SJSA1 (cell line): ENCODE data around the gene PRDM16. TPM values are rescaled to one million over a fixed set of nuclear protein-coding genes. Genes with fewer than 3 reads are reported as not detected.

ENCODE experiments used
- DNase-seq, 2 experiments: peaks; one replicate each; pipeline ENCODE4 v3.0.0-alpha.2; 2015 to 2020; ENCODE audit warnings: low spot score in 2 of 2, low read depth in 1 of 2
- H3K27ac ChIP-seq: fragments of 250-450 bp; sonication (Bioruptor Pico); 2 replicates; pipeline ENCODE4 v1.5.1; 2020; ENCODE audit warnings: mild to moderate bottlenecking, moderate library complexity
- H3K27me3 ChIP-seq: fragments of 250-450 bp; sonication (Bioruptor Pico); replicated peaks from 2 replicates; pipeline ENCODE4 v1.5.1; 2020; ENCODE audit warnings: mild to moderate bottlenecking, moderate library complexity
- H3K36me3 ChIP-seq: fragments of 250-450 bp; sonication (Bioruptor Pico); 2 replicates; pipeline ENCODE4 v1.5.1; 2020; ENCODE audit warnings: mild to moderate bottlenecking
- H3K4me1 ChIP-seq: fragments of 250-450 bp; sonication (Bioruptor Pico); replicated peaks from 2 replicates; pipeline ENCODE4 v1.6.1; 2021; ENCODE audit warnings: mild to moderate bottlenecking
- H3K4me3 ChIP-seq: fragments of 250-450 bp; sonication (Bioruptor Pico); 2 replicates; pipeline ENCODE4 v1.5.1; 2020; ENCODE audit warnings: mild to moderate bottlenecking
- H3K9me3 ChIP-seq: fragments of 250-450 bp; sonication (Bioruptor Pico); replicated peaks from 2 replicates; pipeline ENCODE4 v1.5.1; 2020; ENCODE audit warnings: mild to moderate bottlenecking
- total RNA-seq: library from RNA; depleted of rRNA; stranded (reverse); fragments of >200 nt; shearing (Covaris generic); gene quantifications from 2 replicates; pipeline ENCODE4 v1.2.3, GENCODE V29; 2014

PRDM16 gene
- total RNA-seq, 1 experiment from 2014 or later = 0.05 TPM

DNA sequence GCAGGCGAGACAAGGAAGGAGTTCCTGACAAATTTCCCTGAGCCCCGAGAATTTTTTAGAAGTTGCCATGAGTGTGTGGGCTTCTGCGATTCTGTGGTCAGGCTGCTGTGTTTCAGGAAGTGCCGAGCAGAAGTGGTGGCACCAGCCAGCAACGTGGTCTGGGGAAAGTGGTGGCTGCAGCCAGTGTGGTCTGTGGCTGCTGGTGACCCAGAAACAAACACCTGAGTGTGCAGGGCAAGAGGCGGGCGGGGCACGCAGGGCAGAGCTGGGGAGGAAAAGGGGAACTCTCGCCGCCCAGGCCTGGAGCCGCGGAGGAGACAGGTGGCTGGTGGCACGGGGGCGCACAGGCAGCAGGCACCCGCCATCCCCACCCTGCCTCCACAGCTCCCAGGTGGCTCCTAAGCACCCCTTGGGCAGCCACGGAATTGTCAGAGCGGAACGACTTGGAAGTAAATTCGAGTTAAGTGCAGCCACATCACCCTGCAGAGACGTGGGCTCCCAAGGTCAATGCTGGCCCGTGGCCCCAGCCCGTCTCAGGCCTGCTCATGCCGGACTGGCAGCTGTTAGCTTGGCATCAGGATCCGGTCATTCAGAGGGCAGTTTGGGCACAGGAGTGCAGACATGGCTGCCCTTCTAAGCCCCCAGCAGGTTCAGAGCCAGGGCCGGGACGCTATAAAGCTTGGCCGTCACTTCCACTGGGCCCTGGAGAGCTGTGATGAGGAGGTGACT is 25.1 kb downstream of the PRDM16 start:
- H3K27me3 ChIP-seq = no peaks in the 10 kb centered on the region

DNA sequence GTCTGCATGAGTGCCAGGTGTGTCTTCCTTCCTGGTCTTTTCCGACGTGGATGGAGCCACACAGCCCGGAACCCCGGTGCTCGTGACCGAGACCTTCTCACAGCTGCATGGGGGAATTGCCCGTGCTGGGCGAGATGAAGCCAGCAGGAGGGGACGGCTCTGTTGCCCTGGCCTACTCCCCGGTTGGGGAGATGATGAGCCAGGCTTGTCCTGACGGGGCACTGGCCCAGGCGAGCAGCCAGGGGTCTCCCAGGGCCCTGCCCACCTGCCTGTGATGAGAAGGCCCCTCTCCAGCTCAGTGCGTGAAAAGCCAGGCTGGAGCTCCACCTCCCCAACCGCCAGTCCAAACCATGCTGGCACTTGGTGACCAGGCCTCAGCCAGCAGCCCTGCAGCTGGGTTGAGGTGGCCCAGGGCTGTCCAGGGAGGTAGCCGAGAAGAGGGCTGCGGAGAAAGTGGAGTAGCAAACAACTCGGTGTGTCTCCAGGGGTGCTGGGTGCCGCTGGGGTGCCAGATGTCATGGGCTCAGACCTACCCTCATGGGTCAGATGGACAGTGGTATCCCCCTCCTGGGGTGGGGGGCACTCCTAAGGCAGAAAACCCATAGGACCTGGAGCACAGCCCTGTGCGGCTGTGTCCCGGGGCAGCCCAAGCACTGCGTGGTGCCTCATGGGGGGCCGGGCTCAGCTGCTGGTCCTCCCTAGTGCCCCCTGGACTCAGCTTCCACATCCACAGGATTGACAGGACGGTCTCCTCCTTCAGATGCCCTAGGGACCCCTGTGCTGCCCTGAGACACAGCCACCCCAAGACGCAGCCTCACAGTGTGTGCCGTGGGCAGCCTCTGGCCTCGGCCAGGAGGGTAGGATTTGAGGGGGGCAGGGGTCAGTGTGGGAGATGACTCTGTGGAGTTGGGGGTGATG is 26.1 kb downstream of the PRDM16 start:
- Histone ChIP-seq H3K4me3 (no peak overlapping the region), H3K9me3 (no peaks in the 10 kb centered on the region), H3K4me1 (no peaks in the 10 kb centered on the region), H3K36me3 (no peaks in the 10 kb centered on the region), H3K27me3 (no peaks in the 10 kb centered on the region), H3K27ac (no peak overlapping the region)
- no peak for DNase-seq

More for the DNA sequence above, 25.1 kb downstream of the PRDM16 start:
- no peak overlapping the region for H3K27ac ChIP-seq
- H3K4me3 ChIP-seq = no peak overlapping the region
- H3K36me3 ChIP-seq = no peaks in the 10 kb centered on the region
- H3K4me1 ChIP-seq = no peaks in the 10 kb centered on the region
- no peak for DNase-seq
- H3K9me3 ChIP-seq = no peaks in the 10 kb centered on the region

DNA sequence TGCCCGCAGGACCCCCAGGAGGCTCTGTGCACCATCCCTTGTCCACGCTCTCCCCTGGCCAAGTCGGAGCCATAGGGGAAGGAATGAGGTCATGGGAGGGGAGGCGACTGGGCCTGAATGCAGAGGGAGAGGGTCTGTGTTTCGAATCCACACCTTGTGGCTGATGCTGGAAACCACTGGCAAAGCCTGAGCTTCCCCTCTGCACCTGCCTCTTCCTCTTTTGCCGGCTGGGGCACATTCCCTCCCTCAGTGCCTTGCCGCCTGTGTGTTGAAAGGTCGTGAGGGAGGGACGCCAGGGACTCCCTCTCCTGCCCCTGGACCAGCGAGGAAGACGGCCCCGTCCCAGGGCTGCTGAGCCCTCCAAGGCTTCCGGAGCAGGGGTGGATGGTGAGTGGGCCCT is 27.3 kb downstream of the PRDM16 start:
- Histone ChIP-seq H3K27me3 (no peaks in the 10 kb centered on the region), H3K4me3 (no peak overlapping the region)
- DNase-seq = no peak

DNA sequence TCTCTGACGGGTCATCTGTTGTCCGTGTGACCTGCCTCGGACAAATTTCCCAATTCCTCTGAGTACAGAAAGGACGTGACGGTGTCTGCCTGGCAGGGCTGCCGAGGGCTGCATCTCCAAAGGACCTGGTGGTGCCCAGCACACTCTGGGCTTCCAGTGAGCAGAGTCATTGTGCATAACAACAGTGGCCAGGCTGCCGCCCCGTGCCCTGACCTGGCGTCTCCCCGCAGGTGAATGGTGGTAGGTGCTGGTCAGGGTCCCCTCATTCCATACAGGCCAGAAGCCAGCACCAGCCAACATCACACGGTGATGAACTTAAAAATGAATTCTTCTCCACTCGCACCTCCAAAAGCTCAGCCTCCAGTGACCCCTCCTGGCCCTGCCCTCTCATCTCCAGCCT is 28.2 kb downstream of the PRDM16 start:
- Histone ChIP-seq H3K4me3 (no peak overlapping the region), H3K27me3 (no peaks in the 10 kb centered on the region), H3K9me3 (no peaks in the 10 kb centered on the region), H3K27ac (no peak overlapping the region), H3K4me1 (no peaks in the 10 kb centered on the region), H3K36me3 (no peaks in the 10 kb centered on the region)
- DNase-seq = no peak

More for the DNA sequence above, 27.3 kb downstream of the PRDM16 start:
- H3K9me3 ChIP-seq = no peaks in the 10 kb centered on the region
- no peaks in the 10 kb centered on the region for H3K36me3 ChIP-seq
- H3K4me1 ChIP-seq = no peaks in the 10 kb centered on the region
- no peak overlapping the region for H3K27ac ChIP-seq

DNA sequence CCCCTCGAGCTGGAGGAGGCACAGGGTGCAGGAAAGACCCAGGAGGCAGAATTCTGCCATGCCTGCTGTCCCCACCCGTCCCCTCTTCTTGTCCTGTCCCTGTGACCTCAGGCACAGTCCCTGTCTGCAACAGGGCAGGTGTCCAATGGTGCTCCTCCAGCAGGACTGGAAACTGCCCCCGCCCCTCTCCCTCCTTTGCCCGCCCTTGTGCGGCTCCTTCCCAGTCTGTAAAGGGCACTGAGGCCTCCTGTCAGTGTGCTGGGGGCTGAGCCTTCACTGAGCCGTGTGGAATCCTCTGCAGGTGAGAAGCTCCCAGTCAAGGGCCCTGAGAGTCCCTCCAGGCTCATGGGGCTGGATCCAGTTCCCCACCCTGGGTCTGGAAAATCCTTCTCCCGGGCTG is 28.9 kb downstream of the PRDM16 start:
- Histone ChIP-seq H3K4me1 (no peaks in the 10 kb centered on the region), H3K4me3 (no peak overlapping the region), H3K27ac (no peak overlapping the region), H3K36me3 (no peaks in the 10 kb centered on the region), H3K9me3 (no peaks in the 10 kb centered on the region), H3K27me3 (no peaks in the 10 kb centered on the region)
- DNase-seq = no peak

DNA sequence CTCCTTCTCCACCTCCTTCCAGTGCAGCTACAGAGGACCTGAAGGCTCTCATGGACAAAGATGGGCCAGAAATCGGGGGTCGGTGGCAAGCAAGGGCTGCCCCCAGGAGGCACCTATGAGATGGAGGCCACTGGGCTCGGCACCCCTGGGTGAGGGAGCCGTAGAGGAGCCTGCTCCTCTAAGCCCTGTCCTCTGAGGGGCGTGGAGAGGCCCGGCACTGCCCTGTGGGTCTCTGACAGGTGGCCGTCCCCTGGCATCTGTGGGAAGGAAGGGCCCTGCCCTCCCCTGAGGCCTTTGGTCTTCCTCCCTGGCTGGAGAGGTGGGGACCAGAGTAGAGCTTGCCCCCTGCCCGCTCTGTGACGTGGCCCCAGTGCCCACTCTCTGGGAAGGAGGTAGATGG is 30.9 kb downstream of the PRDM16 start:
- no peak for DNase-seq
- H3K36me3 ChIP-seq = no peaks in the 10 kb centered on the region
- H3K27me3 ChIP-seq = no peaks in the 10 kb centered on the region
- no peak overlapping the region for H3K27ac ChIP-seq
- H3K4me1 ChIP-seq = no peaks in the 10 kb centered on the region
- no peaks in the 10 kb centered on the region for H3K9me3 ChIP-seq
- no peak overlapping the region for H3K4me3 ChIP-seq

DNA sequence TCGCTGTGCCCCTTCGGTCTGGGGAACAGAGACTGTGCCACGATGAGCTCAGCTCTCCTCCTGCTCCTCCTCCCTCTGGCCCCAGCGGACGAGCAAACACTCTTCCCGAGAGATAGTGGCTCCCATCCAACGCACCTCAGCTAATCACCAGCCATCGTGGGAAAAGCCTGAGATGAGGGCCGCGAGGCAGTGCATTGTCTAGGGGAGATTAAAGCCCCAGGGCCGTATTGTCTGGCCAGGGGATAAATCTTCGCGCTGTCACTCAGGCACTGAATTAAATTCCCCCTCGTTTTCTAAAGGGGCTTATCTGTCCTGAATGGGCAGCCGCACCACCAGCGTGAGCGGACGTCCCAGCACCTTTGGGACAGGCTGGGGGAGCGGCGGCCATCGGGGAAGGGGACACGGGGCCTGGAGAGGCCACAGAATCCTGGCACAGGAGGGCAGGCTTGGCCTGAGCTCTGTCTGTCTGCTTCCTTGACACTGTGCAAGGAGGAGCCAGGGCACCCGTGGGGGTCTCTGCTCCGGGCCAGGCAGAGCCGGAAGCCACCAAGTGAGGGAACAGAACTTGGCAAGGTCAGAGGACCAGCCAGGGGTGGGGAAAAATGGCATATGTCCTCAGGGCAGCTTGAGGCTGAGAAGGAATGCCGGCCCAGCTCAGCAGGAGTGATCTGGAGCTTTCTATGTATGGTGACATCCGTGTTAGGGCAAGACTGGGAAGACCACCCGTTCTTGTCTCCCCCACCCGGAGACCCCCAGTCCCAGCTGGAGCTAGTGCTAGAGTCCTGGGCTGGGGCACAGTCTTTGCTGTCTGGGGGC is 32.3 kb downstream of the PRDM16 start:
- Histone ChIP-seq H3K27ac (no peak overlapping the region), H3K9me3 (no peaks in the 10 kb centered on the region), H3K36me3 (no peaks in the 10 kb centered on the region), H3K4me3 (no peak overlapping the region), H3K4me1 (no peaks in the 10 kb centered on the region), H3K27me3 (no peaks in the 10 kb centered on the region)
- no peak for DNase-seq

DNA sequence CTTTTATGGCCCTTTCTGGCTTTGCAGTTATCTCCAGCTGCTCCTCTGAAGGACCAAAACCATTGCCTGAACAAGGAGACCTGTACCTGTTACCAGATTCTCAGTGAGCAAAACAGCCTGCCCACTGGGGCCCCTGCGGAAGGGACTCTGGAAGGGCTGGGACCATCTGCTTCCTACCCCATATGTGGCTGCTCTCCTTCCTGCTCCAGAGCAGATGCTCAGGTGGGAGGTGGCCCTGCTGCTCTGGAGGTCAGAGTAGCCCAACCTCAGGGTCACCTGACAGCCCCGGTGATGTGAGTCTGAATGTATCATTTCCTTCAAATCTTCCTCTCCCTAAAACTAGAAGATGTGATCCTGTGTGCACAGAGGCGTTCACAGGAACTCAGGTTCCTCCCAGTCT is 33.6 kb downstream of the PRDM16 start:
- no peak overlapping the region for H3K27ac ChIP-seq
- H3K27me3 ChIP-seq = no peaks in the 10 kb centered on the region
- H3K36me3 ChIP-seq = no peaks in the 10 kb centered on the region
- no peak overlapping the region for H3K4me3 ChIP-seq
- no peak for DNase-seq
- no peaks in the 10 kb centered on the region for H3K4me1 ChIP-seq
- H3K9me3 ChIP-seq = no peaks in the 10 kb centered on the region

DNA sequence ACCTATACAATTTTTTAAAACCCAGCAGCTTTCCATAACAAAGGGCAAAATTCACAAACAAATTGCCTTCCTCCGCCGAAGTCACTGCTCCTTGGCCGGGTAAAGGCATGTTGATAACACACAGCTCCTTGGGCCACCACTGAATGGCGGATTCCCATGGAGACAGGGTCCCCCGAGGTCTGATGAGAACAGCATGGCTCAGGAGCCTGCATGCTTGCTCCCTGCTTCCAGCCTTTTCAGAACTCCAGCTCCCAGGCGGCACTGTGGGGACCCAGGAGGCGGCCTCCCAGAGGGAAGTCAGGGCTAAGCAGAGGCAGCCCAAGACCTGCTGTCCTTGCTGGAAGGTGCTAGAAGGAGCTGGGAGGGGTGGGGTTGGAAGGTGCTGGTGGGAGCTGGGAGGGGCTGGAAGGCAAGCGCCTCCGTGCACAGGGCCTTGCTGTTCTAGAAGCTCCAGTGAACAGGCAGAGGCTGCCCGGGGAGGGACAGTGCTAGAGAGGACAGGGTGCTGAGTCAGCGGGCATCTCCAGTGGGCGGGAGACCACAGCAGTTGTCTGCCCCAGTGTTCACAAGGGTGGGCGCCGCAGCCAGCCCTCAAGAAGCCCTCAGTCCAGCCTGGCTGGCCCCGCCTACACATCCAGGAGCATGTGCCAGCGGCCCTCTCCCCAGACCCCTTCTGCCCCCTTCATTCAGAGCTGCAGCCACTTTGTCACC is 35.1 kb downstream of the PRDM16 start:
- Histone ChIP-seq H3K36me3 (no peaks in the 10 kb centered on the region), H3K27ac (no peak overlapping the region), H3K4me1 (no peaks in the 10 kb centered on the region), H3K4me3 (no peak overlapping the region), H3K27me3 (no peaks in the 10 kb centered on the region), H3K9me3 (no peaks in the 10 kb centered on the region)
- no peak for DNase-seq

DNA sequence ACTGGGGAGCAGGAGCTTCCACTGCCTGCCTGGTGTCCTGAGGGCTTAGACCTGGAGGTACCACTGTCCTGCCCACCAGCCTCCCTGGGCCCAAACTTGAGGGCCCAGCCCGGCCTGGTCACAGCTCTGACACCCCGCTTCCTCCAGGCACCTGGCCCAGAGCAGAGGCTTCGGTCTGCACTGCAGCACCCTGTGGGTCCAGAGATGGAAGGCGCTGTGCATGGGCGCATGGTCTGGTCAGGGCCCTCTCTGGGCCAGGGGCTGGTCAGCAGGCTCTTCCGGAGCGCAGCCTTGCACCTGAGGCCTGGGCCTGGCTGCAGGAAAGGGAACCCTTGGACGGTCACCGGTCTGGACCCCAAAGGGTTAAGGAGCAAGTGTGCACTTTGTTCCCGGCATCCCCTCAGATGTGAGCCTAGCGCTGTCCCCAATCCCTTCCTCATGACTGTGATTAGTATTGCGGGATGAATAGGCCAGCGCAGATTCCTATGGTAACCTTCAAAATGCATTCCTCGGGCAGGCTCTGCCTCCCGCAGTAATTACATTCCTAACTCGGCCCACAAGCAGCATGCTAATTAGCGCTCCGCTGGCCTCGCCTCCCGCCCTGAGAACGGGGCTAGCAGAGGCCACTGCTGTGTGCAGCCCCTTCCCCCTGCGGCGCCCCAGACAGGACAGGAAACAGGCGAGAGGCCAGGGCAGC is 36.3 kb downstream of the PRDM16 start:
- Histone ChIP-seq H3K36me3 (no peaks in the 10 kb centered on the region), H3K9me3 (no peaks in the 10 kb centered on the region), H3K4me1 (no peaks in the 10 kb centered on the region), H3K27me3 (no peaks in the 10 kb centered on the region), H3K4me3 (no peak overlapping the region), H3K27ac (no peak overlapping the region)
- DNase-seq = no peak

DNA sequence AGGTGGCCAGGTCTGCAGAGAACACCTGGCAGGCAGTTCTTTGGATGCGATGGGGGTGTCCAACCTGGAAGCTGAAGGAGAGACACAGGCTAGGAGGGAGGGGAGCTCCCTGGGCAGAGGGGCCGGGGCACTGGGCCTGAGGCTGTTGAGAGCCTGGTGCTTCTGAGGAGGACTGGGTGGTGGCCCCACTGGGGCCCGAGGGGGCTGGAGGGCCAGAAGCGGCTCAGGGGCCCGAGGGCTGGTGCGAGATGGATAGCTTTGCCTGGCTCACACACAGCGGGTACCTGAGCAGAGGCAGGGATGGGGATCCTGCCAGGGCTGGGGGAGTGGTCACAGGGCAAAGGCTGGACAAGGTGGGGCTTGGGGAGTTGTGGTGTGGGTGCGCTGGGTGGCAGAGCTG is 37.2 kb downstream of the PRDM16 start:
- Histone ChIP-seq H3K4me3 (no peak overlapping the region), H3K36me3 (no peaks in the 10 kb centered on the region), H3K4me1 (no peaks in the 10 kb centered on the region), H3K9me3 (no peaks in the 10 kb centered on the region), H3K27ac (no peak overlapping the region), H3K27me3 (no peaks in the 10 kb centered on the region)
- DNase-seq = no peak

DNA sequence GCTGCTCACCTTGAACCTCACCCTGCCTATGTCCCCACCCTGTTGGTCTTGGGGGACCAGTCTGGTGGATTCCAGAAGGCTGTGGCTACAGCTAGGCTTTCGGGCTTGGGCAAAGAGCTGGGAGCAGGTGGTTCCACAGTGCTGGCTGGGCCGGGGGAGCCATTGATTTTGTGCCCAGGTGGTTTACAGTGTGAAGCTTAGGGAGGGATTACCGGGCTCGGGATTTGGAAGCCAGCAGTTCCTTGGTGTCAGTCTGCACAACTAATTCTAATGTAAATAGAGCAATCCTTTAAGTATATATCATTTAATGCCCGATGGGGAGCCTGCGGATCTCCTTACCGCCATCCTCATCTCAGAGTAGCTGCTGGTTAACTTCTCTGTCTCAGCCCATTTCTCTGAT is 38.2 kb downstream of the PRDM16 start:
- Histone ChIP-seq H3K27me3 (no peaks in the 10 kb centered on the region), H3K27ac (no peak overlapping the region), H3K4me3 (no peak overlapping the region), H3K4me1 (no peaks in the 10 kb centered on the region), H3K36me3 (no peaks in the 10 kb centered on the region), H3K9me3 (no peaks in the 10 kb centered on the region)
- DNase-seq = no peak

DNA sequence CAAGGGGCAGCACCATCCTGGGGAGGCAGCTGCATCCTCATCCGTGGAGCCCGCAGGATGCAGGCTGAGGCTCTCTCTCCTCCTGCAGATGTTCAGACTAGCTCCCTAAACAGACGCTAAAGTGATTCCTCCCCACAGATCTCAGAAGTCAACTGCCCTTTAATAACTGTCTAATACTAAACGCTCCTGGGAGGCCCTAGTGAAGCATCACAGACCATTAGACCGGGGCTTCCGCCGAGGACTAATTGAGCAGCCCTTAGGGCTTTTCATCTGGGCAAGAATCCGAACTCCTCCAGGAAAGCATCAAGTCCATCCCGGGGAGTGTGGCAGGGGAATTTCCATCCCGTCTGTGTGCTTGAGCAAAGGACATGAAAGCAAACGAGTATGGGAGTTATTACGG is 40.4 kb downstream of the PRDM16 start:
- Histone ChIP-seq H3K9me3 (no peaks in the 10 kb centered on the region; the same call in 1 of the 2 replicates), H3K27ac (no peak overlapping the region), H3K27me3 (no peaks in the 10 kb centered on the region), H3K4me3 (no peak overlapping the region), H3K36me3 (no peaks in the 10 kb centered on the region), H3K4me1 (no peaks in the 10 kb centered on the region)
- no peak for DNase-seq
